ENCODE measurements around the gene NADK.

- peak in 1 of 4 experiments; percentile 9 for TF ChIP-seq CTCF (IDR thresholded peaks at IDR 0.05)
- peak; percentile 17 for TF ChIP-seq POLR2A (IDR thresholded peaks at IDR 0.05)
Measured at GRCh38 chr1:1782399-1783221, 4.3 kb upstream of the NADK start.

Data from prostate gland (tissue), 2 donors.